Activated CD8-positive, alpha-beta T cell treated with anti-CD3 and anti-CD28 coated beads for 36 hours (primary cell): Measurements from ENCODE around the gene FHIP2A. TPM values are rescaled to one million over a fixed set of nuclear protein-coding genes. Genes with fewer than 3 reads are reported as not detected.
"Not testable (repeated sequence)": the region's sequence is repeated elsewhere in the genome, so short reads cannot be mapped to it uniquely, and the experiment has no call there.

ENCODE experiments used
- ATAC-seq: fragments of 200-7000 bp; cut with Tn5 transposase; one replicate; pipeline ENCODE4 v1.10.0; 2021; ENCODE audit warnings: mild to moderate bottlenecking, moderate library complexity
- CTCF ChIA-PET: fragments of 350-600 bp; sonication (Branson Sonifier 250); formaldehyde crosslinking; loops from one replicate; lab custom pipeline; 2021; ENCODE audit warnings: antibody characterized with exemption; lab: Charles Lee
- POLR2A ChIA-PET: fragments of 350-600 bp; sonication (Branson Sonifier 250); formaldehyde crosslinking; loops from one replicate; lab custom pipeline; 2021; ENCODE audit warnings: antibody characterized with exemption; lab: Charles Lee
- DNase-seq: peaks from one replicate; pipeline ENCODE4 v3.0.0-alpha.2; 2020
- H3K27ac Mint-ChIP-seq: one replicate; pipeline ENCODE4 v1.8.0; 2021; ENCODE audit warnings: mild to moderate bottlenecking, mixed read lengths
- H3K27me3 Mint-ChIP-seq: one replicate; pipeline ENCODE4 v1.8.0; 2021; ENCODE audit warnings: mixed read lengths
- H3K36me3 Mint-ChIP-seq: one replicate; pipeline ENCODE4 v1.8.0; 2021; ENCODE audit warnings: low read depth, mixed read lengths
- H3K4me1 Mint-ChIP-seq: one replicate; pipeline ENCODE4 v1.8.0; 2021; ENCODE audit warnings: low read depth, mixed read lengths
- H3K4me3 Mint-ChIP-seq: one replicate; pipeline ENCODE4 v1.8.0; 2021; ENCODE audit warnings: mild to moderate bottlenecking, moderate library complexity, mixed read lengths
- H3K9me3 Mint-ChIP-seq: one replicate; pipeline ENCODE4 v1.8.0; 2021; ENCODE audit warnings: mixed read lengths
- intact Hi-C: fragments of 100-400 bp; cut with micrococcal nuclease; formaldehyde crosslinking; loops from one replicate; pipeline ENCODE4 v1.10.0; 2022
- total RNA-seq, 2 experiments: library from RNA; stranded (reverse); gene quantifications; one replicate each; pipeline ENCODE4 v1.2.3, GENCODE V29; 2021
- TF ChIP-seq, protein P1 (sequence below): fragments of 200-600 bp; IDR thresholded peaks from one replicate; pipeline ENCODE4 v1.8.0; 2022; ENCODE audit warnings: antibody characterized with exemption, mild to moderate bottlenecking

FHIP2A gene
- total RNA-seq, 2 experiments from 2014 or later = 12.6 to 16.6 TPM

DNA sequence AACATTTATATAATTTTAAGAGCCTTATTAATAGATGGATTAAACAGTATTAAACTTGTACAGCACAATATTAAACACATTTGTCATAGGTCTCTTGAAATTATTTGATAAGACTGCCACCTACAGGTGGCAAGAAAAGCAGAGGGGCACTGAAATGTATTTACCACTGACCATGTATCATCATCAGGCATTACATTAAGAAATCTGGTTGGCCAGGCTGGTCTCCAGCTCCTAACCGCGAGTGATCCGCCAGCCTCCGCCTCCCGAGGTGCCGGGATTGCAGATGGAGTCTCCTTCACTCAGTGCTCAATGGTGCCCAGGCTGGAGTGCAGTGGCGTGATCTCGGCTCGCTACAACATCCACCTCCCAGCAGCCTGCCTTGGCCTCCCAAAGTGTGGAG lies 35.1 kb upstream of the FHIP2A start:
- H3K4me1 Mint-ChIP-seq, H3K9me3 Mint-ChIP-seq, H3K27me3 Mint-ChIP-seq, H3K4me3 Mint-ChIP-seq, H3K36me3 Mint-ChIP-seq, H3K27ac Mint-ChIP-seq, POLR2A ChIA-PET, DNase-seq: not testable (repeated sequence)
- ATAC-seq = peak; percentile 74
- CTCF ChIA-PET = interaction anchor here (0.6 to 5.2 kb wide), 23 partner anchors 8 to 483 kb away, joined by 3 to 30 read pairs (median 4); partner anchors contain the start of gene FHIP2A
- intact Hi-C loops = loop anchor here (2.0 to 10.0 kb wide), 3 partner anchors 234 to 482 kb away; no protein-coding TSS in a partner anchor
- TF ChIP-seq, protein P1, sequence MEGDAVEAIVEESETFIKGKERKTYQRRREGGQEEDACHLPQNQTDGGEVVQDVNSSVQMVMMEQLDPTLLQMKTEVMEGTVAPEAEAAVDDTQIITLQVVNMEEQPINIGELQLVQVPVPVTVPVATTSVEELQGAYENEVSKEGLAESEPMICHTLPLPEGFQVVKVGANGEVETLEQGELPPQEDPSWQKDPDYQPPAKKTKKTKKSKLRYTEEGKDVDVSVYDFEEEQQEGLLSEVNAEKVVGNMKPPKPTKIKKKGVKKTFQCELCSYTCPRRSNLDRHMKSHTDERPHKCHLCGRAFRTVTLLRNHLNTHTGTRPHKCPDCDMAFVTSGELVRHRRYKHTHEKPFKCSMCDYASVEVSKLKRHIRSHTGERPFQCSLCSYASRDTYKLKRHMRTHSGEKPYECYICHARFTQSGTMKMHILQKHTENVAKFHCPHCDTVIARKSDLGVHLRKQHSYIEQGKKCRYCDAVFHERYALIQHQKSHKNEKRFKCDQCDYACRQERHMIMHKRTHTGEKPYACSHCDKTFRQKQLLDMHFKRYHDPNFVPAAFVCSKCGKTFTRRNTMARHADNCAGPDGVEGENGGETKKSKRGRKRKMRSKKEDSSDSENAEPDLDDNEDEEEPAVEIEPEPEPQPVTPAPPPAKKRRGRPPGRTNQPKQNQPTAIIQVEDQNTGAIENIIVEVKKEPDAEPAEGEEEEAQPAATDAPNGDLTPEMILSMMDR = peak; percentile 57

DNA sequence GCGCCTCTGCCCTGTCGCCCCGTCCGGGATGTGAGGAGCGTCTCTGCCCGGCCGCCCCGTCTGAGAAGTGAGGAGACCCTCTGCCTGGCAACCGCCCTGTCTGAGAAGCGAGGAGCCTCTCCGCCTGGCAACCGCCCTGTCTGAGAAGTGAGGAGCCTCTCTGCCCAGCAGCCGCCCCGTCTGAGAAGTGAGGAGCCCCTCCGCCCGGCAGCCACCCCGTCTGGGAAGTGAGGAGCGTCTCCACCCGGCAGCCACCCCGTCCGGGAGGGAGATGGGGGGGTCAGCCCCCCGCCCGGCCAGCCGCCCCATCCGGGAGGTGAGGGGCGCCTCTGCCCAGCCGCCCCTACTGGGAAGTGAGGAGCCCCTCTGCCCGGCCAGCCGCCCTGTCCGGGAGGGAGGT lies 34.4 kb upstream of the FHIP2A start:
- H3K4me1 Mint-ChIP-seq, H3K36me3 Mint-ChIP-seq, ATAC-seq, H3K9me3 Mint-ChIP-seq, H3K27me3 Mint-ChIP-seq, POLR2A ChIA-PET, H3K27ac Mint-ChIP-seq, H3K4me3 Mint-ChIP-seq, DNase-seq: not testable (repeated sequence)
- CTCF ChIA-PET = interaction anchor here (1.3 to 5.2 kb wide), 5 partner anchors 9 to 483 kb away, joined by 4 to 30 read pairs (median 6); no protein-coding TSS in a partner anchor
- intact Hi-C loops = loop anchor here (2.0 to 10.0 kb wide), 3 partner anchors 235 to 482 kb away; no protein-coding TSS in a partner anchor

DNA sequence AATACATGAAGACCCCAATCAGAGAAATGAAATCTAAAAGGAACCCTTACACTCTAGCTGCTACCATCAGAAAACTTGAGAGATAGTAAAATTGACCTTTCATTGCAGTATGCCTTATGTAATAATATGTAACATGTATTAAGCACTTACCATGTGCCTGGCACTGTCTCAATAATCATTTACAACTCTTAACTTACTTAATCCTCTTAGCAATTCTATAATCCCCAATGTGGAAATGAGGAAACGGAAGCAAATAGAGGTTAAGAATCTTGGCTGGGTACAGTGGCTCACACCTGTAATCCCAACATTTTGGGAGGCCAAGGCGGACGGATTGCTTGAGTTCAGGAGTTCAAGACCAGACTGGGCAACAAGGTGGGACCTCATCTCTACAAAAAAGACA lies 29.8 kb upstream of the FHIP2A start:
- Mint-ChIP-seq H3K27me3 (no peaks in the 10 kb centered on the region), H3K36me3 (no peaks in the 10 kb centered on the region), H3K27ac (no peak overlapping the region), H3K4me3 (no peak overlapping the region), H3K4me1 (no peaks in the 10 kb centered on the region), H3K9me3 (no peaks in the 10 kb centered on the region)
- ATAC-seq (no peak), DNase-seq (no peak)
- CTCF ChIA-PET = no interaction called here
- TF ChIP-seq, protein P1 = no peak
- POLR2A ChIA-PET = no interaction called here
- intact Hi-C loops = no loop called here

DNA sequence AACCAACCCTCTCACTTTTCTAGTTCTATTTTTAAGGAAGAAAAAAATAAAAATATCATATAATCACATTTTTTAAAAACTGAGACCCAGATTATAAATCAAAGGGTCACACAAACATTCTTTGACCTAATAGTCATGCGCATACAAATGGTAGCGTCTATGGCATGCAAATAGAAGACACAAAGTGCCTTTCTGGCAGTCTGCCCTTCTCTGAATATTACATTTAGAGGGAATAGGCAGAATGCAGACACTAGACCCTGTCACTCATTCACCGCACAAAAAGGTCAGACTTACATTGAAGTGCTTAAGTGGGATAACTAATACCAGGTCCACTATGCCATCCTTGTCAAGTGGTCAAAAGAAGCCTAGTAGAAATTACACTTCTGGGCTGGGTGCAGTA lies 26.5 kb upstream of the FHIP2A start:
- ATAC-seq = no peak
- POLR2A ChIA-PET = no interaction called here

DNA sequence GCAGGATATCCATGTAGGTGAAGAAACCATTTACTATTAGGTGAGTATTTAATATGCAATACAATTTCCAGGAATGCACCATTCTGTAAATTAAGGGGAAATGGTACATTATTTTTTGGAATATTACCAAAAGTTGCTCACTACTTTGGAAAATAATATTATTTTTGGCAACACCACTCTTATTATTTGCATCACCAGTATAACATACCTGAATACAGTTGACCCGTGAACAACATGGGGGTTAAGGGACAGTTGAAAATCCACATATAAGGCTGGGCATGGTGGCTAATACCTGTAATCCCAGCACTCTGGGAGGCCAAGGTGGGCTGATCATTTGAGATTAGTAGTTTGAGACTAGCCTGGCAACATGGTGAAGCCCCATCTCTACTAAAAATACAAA lies 21.2 kb upstream of the FHIP2A start:
- Mint-ChIP-seq H3K4me1 (peaks cover 17% of the 10 kb centered on the region), H3K9me3 (no peaks in the 10 kb centered on the region), H3K36me3 (no peaks in the 10 kb centered on the region), H3K27ac (no peak overlapping the region), H3K27me3 (no peaks in the 10 kb centered on the region), H3K4me3 (no peak overlapping the region)
- intact Hi-C loops = no loop called here
- TF ChIP-seq, protein P1 = no peak
- DNase-seq (no peak), ATAC-seq (no peak)
- POLR2A ChIA-PET = no interaction called here
- CTCF ChIA-PET = no interaction called here

More for the DNA sequence above, 26.5 kb upstream of the FHIP2A start:
- Mint-ChIP-seq H3K9me3 (no peaks in the 10 kb centered on the region), H3K36me3 (no peaks in the 10 kb centered on the region), H3K27me3 (no peaks in the 10 kb centered on the region), H3K4me3 (no peak overlapping the region), H3K4me1 (no peaks in the 10 kb centered on the region), H3K27ac (no peak overlapping the region)
- no peak for DNase-seq
- TF ChIP-seq, protein P1 = no peak
- intact Hi-C loops = no loop called here
- CTCF ChIA-PET = interaction anchor here (1.1 kb wide), 1 partner anchor 9 kb away, joined by 5 read pairs; no protein-coding TSS in a partner anchor
